Erythroblast (primary cell): Measurements from ENCODE around the gene GNPTG.
A peak's percentile ranks its signal among the peaks of the same experiment; 100 is the strongest.

Source experiments
- DNase-seq, 2 experiments: peaks; one replicate each; lab custom pipeline; 2025; lab: John Stamatoyannopoulos, UW
- GATA1 ChIP-seq: IDR thresholded peaks from 2 replicates; pipeline ENCODE4 v1.6.1; 2011; ENCODE audit warnings: low read depth, mild to moderate bottlenecking, control low read depth, low read length, moderate library complexity
- POLR2A ChIP-seq: IDR thresholded peaks from 2 replicates; pipeline ENCODE4 v1.6.1; 2011; ENCODE audit warnings: mild to moderate bottlenecking, low read length

Gene GNPTG

DNA sequence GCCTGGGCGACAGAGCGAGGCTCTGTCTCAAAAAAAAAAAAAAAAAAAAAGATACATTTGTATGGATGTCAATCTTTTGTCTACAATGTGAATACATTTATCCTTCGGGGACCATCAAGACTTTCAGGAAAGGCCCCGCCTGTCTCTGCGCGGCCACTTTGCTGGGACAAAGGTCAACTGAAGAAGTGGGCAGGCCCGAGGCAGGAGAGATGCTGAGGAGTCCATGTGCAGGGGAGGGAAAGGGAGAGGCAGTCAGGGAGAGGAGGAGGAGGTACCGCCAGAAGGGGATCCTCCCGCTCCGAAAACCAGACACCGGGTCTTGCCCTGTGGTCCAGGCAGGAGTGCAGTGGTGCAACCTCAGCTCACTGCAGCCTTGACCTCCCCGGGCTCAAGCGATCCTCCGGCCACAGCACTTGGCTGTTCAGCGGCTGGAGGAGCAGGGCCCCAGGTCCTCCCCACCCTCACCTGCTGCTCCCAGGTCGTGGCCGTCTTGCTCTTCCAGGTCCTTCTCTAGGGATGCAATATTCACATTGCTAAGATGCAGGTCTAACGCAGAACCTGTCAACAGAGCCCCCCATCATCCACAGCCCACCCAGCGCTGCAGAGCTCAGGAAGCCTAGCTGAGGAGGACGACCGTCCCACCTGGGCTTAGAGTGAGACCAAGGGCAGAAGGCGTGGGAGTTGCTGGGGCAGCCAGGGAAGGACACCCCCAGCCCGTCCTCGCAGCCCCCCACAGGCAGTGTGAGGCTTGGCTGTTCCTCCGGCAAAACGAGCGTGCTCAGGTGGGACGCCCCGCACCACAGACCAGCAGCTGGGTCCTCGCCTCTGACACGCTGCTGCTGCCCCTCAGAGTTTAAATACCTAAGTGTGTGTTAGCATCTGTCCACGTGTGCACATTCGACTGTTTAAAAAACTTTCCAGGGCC is 19.6 kb downstream of the GNPTG start:
- DNase-seq: no peak
- TF ChIP-seq POLR2A: no peak
- no peak for TF ChIP-seq GATA1

DNA sequence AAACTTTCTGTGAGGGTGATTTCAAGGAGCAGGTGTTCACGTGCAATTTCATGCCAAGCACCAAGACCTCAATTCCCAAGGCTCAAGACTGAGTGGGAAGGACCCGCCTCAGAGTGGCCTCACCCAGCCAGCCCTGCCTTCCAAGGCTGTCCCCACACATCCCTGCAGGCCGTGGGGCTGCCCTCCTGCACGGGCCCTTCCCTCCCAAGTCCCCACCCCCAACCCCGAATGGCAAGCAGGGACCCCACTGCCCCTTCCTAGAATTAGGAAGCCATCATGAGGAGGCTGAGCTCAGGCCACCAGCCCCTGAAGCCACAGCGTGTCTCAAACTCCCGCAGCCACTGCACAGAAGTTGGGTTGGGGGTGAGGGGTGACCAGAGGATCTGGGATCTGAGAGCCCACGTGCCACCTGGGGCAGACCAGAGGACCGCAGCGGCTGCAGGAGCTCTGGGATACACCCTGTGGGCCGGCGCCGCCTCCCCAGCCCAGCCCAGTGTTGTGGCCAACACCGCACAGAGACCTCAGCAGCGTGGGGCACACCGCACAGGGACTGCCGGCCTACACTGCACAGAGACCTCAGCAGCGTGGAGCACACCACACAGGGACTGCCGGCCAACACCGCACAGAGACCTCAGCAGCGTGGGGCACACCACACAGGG is 20.7 kb downstream of the GNPTG start:
- no peak for DNase-seq
- TF ChIP-seq POLR2A (no peak), GATA1 (no peak)

DNA sequence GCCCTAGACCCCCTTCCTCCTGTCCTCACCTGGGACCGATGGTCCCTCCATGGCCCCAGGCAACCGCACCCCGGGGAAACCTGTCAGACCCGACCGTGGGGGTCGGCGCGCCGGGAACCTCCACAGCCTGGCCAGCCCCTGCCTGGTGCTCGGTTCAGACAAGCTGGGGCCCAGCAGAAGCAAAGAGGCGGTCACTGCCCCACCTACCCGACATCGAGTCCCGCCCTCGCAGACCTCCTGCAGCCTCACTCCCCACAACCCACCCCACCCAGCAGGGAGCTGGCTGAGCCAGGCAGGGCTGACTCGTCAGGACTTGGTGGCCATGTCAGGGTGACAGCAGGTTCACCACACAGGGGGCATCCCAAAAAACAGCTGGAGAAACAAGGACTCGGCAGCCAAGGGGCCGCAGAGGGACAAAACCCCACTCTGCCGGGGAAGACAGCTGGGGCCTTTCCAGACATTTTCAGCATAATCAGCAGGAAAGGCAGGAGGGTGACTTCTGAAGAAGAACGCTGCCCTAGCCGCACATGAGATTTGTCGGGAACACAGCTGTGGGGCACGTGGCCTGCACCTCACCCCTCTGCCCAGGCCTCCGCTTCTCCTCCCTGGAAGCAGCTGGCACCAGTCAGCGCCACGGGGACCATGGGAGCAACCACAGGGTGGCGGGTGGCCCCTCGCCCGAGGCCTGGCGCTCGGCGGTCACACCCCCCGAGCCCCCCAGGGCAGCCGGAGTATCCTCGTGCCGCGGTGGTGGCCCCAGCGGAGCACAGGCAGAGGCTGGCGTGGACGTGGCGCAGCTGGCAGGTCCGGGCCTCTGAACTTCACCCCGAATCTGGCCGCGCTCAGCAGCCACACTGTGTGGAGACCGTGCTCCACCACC is 22.9 kb downstream of the GNPTG start:
- DNase-seq: peak; percentile 62 to 77
- TF ChIP-seq GATA1: no peak
- TF ChIP-seq POLR2A: no peak

DNA sequence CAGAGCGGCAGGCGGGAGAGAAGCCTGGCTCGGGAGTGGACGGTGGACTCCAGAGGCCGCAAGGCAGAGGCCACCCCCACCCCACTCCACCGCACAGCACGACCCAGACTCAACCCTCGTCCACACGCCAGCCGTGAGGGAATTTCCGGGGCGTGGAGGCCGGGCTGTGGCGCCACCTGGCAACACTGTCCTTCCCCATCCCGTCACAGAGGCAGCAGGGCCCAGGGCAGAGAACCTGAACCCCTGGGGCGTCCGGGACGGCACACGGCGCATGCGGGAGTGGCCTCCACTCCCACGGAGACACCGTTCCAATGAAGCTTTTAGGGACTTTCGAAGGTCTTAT is 23.5 kb downstream of the GNPTG start:
- no peak for TF ChIP-seq GATA1
- no peak for TF ChIP-seq POLR2A
- DNase-seq: no peak

DNA sequence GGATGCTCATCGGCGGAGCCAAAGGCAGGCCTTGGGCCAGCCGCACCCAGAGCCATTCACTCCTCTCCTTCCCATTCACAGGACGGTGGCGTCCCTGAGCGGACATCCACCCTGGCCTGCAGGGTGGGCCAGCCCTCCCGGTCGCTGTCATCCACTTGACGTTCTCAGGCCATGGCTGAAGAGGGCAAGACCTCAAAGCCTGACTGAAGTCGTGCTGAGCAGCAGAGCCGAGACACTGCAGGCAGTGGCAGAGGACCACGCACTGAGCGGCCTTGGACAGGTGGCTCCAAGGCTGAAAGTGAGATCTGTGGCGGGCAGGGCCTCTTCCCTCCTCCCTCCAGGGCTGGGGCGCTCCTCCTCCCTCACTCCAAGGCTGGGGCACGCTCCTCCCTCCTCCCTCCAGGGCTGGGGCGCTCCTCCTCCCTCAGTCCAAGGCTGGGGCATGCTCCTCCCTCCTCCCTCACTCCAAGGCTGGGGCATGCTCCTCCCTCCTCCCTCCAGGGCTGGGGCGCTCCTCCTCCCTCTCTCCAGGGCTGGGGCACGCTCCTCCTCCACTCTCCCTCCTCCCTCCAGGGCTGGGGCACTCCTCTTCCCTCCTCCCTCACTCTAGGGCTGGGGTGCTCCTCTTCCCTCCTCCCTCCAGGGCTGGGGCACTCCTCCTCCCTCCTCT is 24.1 kb downstream of the GNPTG start:
- no peak for TF ChIP-seq GATA1
- no peak for TF ChIP-seq POLR2A
- peak in 1 of 2 experiments; percentile 53 for DNase-seq

DNA sequence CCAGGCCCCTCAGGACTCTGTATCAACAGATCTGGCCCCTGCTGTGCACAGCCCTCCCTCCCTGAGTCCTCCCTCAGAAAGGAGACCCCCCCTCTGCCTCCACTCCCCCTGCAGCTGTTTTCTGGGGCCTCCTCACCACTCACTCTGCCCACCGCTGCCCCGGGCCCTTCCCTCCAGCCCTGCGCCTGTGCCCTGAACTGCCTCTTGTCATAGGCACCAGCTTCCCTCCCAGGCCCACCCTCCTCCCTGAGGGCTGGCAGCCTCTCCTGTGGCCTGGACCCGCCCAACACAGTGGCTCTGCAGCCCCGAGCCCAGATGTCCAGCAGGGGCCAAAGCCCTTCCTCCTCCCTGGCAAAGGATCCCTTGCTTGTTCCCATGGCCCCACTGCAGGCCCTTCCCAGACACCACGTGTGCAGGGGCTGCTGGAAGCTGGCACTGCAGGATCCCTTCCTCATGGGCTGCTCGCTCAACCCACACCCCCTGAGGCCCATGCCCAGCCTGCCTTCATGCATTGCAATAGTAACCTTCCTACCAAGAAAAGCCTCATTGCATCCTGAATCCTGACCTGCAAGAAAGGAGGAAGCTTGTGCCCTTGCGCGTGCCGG is 25.8 kb downstream of the GNPTG start:
- DNase-seq: no peak
- TF ChIP-seq POLR2A: no peak
- TF ChIP-seq GATA1: no peak

DNA sequence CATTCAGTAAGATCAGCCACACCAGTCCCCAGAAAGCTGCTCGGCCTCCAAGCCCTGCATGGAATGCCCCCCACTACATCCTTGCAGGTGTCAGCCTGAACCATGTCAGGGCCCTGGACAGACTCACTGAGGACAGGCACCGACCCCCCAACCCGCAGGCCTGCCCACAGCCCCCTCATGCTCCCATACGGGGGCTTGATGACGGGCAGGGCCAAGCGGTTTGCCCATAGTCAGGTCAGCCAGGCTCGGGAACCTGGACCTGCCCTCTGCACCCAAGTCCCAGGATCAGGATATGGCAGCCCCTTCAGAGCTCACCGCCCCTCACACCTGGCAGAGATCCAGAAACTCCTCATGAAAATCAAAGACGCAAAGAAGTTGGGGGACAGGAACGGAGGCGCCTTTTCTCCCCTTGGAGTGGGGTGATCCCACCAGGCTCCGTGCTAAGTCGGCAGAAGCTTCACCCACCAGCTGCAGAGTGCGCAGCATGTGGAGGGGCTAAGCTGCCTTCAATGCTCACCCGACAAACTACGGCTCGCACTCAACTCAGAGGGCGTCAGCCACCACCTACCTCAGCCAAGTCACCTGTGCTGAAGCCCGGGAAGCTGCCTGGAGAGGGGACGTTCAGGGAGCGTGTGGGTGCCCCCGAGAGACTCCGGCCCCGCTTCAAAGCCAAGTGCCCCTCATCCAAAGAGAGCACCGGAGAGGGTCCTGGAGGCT is 26.5 kb downstream of the GNPTG start:
- TF ChIP-seq GATA1: no peak
- TF ChIP-seq POLR2A: no peak
- no peak for DNase-seq

DNA sequence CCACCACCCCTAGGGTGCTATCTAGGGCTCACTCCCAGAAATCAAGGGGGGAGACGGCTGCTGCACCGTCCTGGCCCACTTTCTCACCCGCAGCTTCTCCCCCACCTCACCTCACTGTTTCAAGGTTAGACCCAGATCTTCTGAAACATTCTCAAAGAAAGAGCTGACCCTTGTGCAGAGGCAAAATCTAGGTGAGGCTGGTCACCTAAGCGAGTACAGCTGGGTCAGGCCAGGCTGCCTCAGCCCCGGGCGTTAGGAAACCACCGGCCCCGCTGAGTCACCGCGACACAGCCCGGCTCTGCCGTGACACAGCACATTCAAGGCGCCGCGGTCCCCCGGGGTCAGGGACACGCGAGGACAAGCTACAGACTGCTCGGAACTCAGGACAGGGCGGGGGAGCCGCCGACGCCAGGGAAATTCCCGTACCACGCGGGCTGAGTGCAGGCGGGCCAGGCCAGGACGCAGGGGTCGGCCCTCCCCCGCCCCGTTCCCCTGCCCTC is 27.1 kb downstream of the GNPTG start:
- peak; percentile 92 to 96 for DNase-seq
- TF ChIP-seq GATA1 (no peak), POLR2A (no peak)

DNA sequence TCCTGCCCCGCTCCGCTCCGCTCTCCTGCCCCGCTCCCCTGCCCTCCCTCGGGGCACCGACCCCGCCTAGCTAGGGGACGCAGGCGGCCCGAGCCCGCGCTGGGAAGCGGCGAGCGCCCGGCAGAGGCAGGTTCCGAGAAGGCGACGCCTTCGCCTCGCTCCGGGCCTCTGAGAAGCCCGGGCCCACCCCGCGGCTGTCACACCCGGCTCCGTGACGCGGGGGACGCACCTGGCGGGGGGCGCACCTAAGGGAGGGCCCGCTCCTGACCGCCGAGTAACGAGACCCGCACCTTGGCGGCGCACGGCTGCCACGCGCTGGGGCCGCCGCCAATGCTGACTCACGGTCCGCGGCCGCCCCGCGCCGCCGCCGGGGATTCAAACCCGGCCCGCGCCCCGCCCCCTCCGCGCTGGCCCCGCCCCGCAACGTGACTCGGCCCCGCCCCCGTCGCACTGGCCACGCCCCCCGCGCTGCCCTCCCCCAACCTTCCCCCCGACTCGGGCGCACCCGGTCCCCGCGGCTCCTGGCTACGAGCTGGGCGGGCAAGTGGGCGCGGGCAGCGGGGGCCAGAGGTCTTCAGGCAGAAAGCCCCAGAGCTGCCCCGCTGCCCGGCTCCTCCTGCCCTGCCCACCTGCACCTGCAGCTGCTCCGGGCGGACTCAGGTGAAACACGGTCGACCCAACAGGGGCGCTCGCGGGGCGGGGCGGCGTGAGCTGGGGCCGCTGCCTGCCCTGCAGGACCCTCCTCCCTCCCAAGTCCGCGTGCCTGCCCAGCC is 27.8 kb downstream of the GNPTG start:
- DNase-seq: peak; percentile 88 to 94
- TF ChIP-seq POLR2A (peak; percentile 70), GATA1 (no peak)

DNA sequence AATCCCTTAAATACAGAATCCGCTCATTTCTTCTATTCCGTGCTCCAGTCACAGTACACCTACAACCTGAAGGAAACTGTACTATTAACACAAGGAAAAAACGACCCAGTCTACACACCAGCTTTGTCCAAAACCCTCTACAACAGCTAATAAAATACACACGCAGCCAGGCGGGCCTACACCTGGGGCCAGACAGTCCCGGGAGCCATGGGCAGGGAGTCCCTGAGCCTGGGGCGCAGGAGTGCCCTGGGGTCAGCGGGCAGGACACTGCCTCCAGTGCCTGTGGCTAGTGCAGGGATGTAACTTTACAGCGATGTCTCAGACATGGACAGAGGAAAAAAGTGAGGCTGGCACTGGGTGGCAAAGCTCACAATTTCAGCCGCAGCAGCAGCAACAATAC is 28.5 kb downstream of the GNPTG start:
- DNase-seq: no peak
- TF ChIP-seq GATA1 (no peak), POLR2A (no peak)
